CD14-positive monocyte (primary cell): ENCODE measurements around the gene CSNK1G2. TPM values are rescaled to one million over a fixed set of nuclear protein-coding genes. Genes with fewer than 3 reads are reported as not detected.

Experiments
- DNase-seq, 3 donors: peaks; one replicate each; pipeline ENCODE4 v3.0.0-alpha.2; 2011 to 2022
- H2AFZ ChIP-seq: 2 replicates; pipeline ENCODE4 v1.6.0; 2012; ENCODE audit warnings: mild to moderate bottlenecking, low read depth, low read length, inconsistent platforms; ENCODE audit not compliant: insufficient read depth, poor library complexity, severe bottlenecking
- H3K27ac ChIP-seq, 2 donors: 1 replicate in 1 of 2; 2 replicates in 1 of 2; pipeline ENCODE4 v1.5.1; 2012 to 2013; ENCODE audit warnings: low read length in 2 of 2, control low read depth in 1 of 2, inconsistent platforms in 1 of 2, low read depth in 1 of 2, mild to moderate bottlenecking in 1 of 2
- H3K27me3 ChIP-seq, 2 donors: one replicate each; pipeline versions ENCODE4 v1.6.0 to v1.6.1; 2011 to 2013; ENCODE audit warnings: low read length in 2 of 2; ENCODE audit not compliant: control insufficient read depth in 2 of 2, insufficient read depth in 2 of 2
- H3K36me3 ChIP-seq, 2 donors: replicated peaks in 1 of 2; 1 replicate in 1 of 2; 2 replicates in 1 of 2; pipeline versions ENCODE4 v1.5.1 to v1.6.1; 2012 to 2013; ENCODE audit warnings: low read length in 2 of 2, control low read depth in 1 of 2, inconsistent platforms in 1 of 2, mild to moderate bottlenecking in 1 of 2; ENCODE audit not compliant: insufficient read depth in 2 of 2, control insufficient read depth in 1 of 2
- H3K4me1 ChIP-seq, 2 donors: 1 replicate in 1 of 2; 2 replicates in 1 of 2; pipeline versions ENCODE4 v1.5.1 to v1.6.1; 2012 to 2013; ENCODE audit warnings: low read length in 2 of 2, control low read depth in 1 of 2, inconsistent platforms in 1 of 2, mild to moderate bottlenecking in 1 of 2, moderate library complexity in 1 of 2; ENCODE audit not compliant: insufficient read depth in 2 of 2, control insufficient read depth in 1 of 2
- H3K4me2 ChIP-seq: replicated peaks from 2 replicates; pipeline ENCODE3; 2012; ENCODE audit warnings: low read length, moderate library complexity, mild to moderate bottlenecking; ENCODE audit not compliant: poor library complexity, severe bottlenecking; ENCODE audit errors: extremely low read depth
- H3K4me3 ChIP-seq, 3 experiments: fragments of 200-600 bp in 1 of 3; sonication (generic) in 1 of 3; replicated peaks in 1 of 3; 1 replicate in 2 of 3; 2 replicates in 1 of 3; pipeline ENCODE4 v1.5.1; 2011 to 2013; ENCODE audit warnings: low read length in 3 of 3, mild to moderate bottlenecking in 3 of 3, control low read depth in 2 of 3, low read depth in 2 of 3, inconsistent platforms in 1 of 3, moderate library complexity in 1 of 3
- H3K79me2 ChIP-seq: 2 replicates; pipeline ENCODE4 v1.6.0; 2012; ENCODE audit warnings: mild to moderate bottlenecking, control low read depth, inconsistent platforms, low read length, moderate library complexity; ENCODE audit not compliant: insufficient read depth
- H3K9ac ChIP-seq: 2 replicates; pipeline ENCODE4 v1.6.0; 2017; ENCODE audit warnings: low read length, mild to moderate bottlenecking; ENCODE audit not compliant: insufficient read depth, poor library complexity, severe bottlenecking
- H3K9me3 ChIP-seq, 2 donors: replicated peaks in 1 of 2; 1 replicate in 1 of 2; 2 replicates in 1 of 2; pipeline versions ENCODE4 v1.5.1 to v1.6.1; 2012 to 2013; ENCODE audit warnings: low read length in 2 of 2, control low read depth in 1 of 2; ENCODE audit not compliant: control insufficient read depth in 1 of 2, insufficient read depth in 1 of 2
- H4K20me1 ChIP-seq: 2 replicates; pipeline ENCODE4 v1.6.0; 2012; ENCODE audit warnings: mild to moderate bottlenecking, low read length, control low read depth, moderate library complexity; ENCODE audit not compliant: insufficient read depth
- H3K27ac Mint-ChIP-seq, 7 donors: one replicate each; pipeline ENCODE4 v1.8.0; 2020; ENCODE audit warnings: mild to moderate bottlenecking in 7 of 7, mixed read lengths in 7 of 7, moderate library complexity in 6 of 7, inconsistent platforms in 2 of 7
- H3K27me3 Mint-ChIP-seq, 3 donors: one replicate each; pipeline ENCODE4 v1.8.0; 2021 to 2022; ENCODE audit warnings: low read depth in 3 of 3, mild to moderate bottlenecking in 3 of 3, mixed read lengths in 3 of 3, moderate library complexity in 3 of 3, inconsistent platforms in 1 of 3
- H3K36me3 Mint-ChIP-seq, 2 donors: one replicate each; pipeline ENCODE4 v1.8.0; 2020; ENCODE audit warnings: mixed read lengths in 2 of 2, inconsistent platforms in 1 of 2, mild to moderate bottlenecking in 1 of 2
- H3K4me1 Mint-ChIP-seq: one replicate; pipeline ENCODE4 v1.8.0; 2020; ENCODE audit warnings: mild to moderate bottlenecking, mixed read lengths
- H3K4me3 Mint-ChIP-seq, 2 donors: one replicate each; pipeline ENCODE4 v1.8.0; 2020; ENCODE audit warnings: mild to moderate bottlenecking in 2 of 2, mixed read lengths in 2 of 2, moderate library complexity in 1 of 2
- H3K9me3 Mint-ChIP-seq, 7 donors: one replicate each; pipeline ENCODE4 v1.8.0; 2020 to 2022; ENCODE audit warnings: mixed read lengths in 7 of 7, mild to moderate bottlenecking in 6 of 7, moderate library complexity in 6 of 7, inconsistent platforms in 2 of 7
- WGBS: methylation state at CpG from one replicate; pipeline ENCODE4 v1.1.5; 2013; ENCODE audit warnings: missing lambda C conversion rate; ENCODE audit not compliant: insufficient coverage; 5-methylcytosine and 5-hydroxymethylcytosine counted together
- intact Hi-C, 2 donors: fragments of 100-400 bp; cut with micrococcal nuclease; formaldehyde crosslinking; loops; one replicate each; pipeline versions ENCODE4 v1.15.0 to v1.15.1; 2023
- polyA plus RNA-seq, 3 donors: library from polyadenylated mRNA; depleted of rRNA in 1 of 3; unstranded in 2 of 3; stranded (reverse) in 1 of 3; fragments of 300-500 nt in 2 of 3; fragments of >200 nt in 1 of 3; fragmentation: Illumina TruSeq in 2 of 3; gene quantifications; 1 replicate in 2 of 3; 2 replicates in 1 of 3; pipeline ENCODE4 v1.2.3, GENCODE V29; 2012 to 2021
- TF ChIP-seq, protein P1 (sequence below): fragments of 200-600 bp; IDR thresholded peaks from one replicate; pipeline ENCODE4 v1.8.0; 2022; ENCODE audit warnings: antibody characterized with exemption, mild to moderate bottlenecking

The CSNK1G2 gene
- polyA plus RNA-seq, 3 donors: 10.8 to 215 (median 20.3) TPM

DNA sequence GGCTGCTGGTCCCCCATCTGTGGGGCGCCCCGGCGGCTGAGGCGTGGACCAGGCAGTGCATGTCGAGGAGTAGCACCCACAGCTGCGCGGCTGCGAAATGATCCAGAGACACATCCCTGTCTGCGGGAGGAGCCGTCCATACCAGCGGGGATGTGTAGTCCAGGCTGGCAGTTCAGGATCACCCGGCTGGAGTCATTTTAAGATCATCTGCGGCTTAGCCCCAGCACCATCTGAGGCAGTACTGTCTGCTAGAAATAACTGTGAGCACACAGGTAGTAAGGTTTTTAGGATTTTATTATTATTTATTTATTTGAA, 32.7 kb upstream of the CSNK1G2 start:
- H3K27ac Mint-ChIP-seq: peak overlapping the region in 1 of 7 donors; percentile 42
- no peaks in the 10 kb centered on the region for H3K27me3 Mint-ChIP-seq
- H3K27me3 ChIP-seq: no peaks in the 10 kb centered on the region
- intact Hi-C loops: no loop called here
- H3K4me3 ChIP-seq: no peak overlapping the region
- peaks cover 6 to 16% of the 10 kb centered on the region in 2 donors for H3K36me3 ChIP-seq
- peaks cover 58% of the 10 kb centered on the region for H4K20me1 ChIP-seq
- H3K9me3 Mint-ChIP-seq: no peaks in the 10 kb centered on the region
- no peak overlapping the region for H2AFZ ChIP-seq
- peaks cover 71% of the 10 kb centered on the region for H3K79me2 ChIP-seq
- peaks cover 24 to 41% of the 10 kb centered on the region in 2 donors for H3K4me1 ChIP-seq
- TF ChIP-seq, protein P1, sequence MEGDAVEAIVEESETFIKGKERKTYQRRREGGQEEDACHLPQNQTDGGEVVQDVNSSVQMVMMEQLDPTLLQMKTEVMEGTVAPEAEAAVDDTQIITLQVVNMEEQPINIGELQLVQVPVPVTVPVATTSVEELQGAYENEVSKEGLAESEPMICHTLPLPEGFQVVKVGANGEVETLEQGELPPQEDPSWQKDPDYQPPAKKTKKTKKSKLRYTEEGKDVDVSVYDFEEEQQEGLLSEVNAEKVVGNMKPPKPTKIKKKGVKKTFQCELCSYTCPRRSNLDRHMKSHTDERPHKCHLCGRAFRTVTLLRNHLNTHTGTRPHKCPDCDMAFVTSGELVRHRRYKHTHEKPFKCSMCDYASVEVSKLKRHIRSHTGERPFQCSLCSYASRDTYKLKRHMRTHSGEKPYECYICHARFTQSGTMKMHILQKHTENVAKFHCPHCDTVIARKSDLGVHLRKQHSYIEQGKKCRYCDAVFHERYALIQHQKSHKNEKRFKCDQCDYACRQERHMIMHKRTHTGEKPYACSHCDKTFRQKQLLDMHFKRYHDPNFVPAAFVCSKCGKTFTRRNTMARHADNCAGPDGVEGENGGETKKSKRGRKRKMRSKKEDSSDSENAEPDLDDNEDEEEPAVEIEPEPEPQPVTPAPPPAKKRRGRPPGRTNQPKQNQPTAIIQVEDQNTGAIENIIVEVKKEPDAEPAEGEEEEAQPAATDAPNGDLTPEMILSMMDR: no peak
- peaks cover 40% of the 10 kb centered on the region for H3K4me1 Mint-ChIP-seq
- 99% methylated on average over 12 of the region's 13 CpGs for WGBS
- no peak for DNase-seq
- H3K4me2 ChIP-seq: no peak overlapping the region
- H3K9me3 ChIP-seq: no peaks in the 10 kb centered on the region
- no peak overlapping the region for H3K27ac ChIP-seq
- H3K36me3 Mint-ChIP-seq: peaks cover 5 to 22% of the 10 kb centered on the region in 2 donors
- H3K9ac ChIP-seq: no peak overlapping the region
- no peak overlapping the region for H3K4me3 Mint-ChIP-seq

DNA sequence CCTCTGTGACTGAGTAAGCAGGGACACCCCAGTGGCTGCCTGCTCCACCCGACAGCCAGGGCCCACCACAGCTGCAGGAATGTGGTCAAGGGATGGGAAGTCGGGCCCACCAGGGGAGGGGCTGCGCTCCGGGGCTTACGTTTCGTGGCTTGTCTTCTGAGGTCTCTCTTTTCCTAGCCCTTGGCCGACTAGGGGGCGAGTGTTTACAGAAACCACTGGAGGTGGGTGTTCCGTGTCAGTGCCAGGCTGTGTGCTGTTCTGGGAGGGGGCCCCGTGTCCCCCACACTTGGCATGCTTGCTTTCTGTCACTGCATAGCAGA, 31.3 kb upstream of the CSNK1G2 start:
- Histone ChIP-seq H3K9ac (no peak overlapping the region), H4K20me1 (peaks cover 72% of the 10 kb centered on the region), H3K27ac (no peak overlapping the region), H3K4me3 (no peak overlapping the region), H3K4me2 (no peak overlapping the region), H3K27me3 (no peaks in the 10 kb centered on the region), H3K4me1 (peaks cover 10 to 27% of the 10 kb centered on the region in 2 donors), H2AFZ (no peak overlapping the region), H3K9me3 (no peaks in the 10 kb centered on the region), H3K79me2 (peaks cover 84% of the 10 kb centered on the region), H3K36me3 (peaks cover 9 to 25% of the 10 kb centered on the region in 2 donors)
- no peak for DNase-seq
- intact Hi-C loops: no loop called here
- Mint-ChIP-seq H3K36me3 (peaks cover 8 to 29% of the 10 kb centered on the region in 2 donors), H3K27me3 (no peaks in the 10 kb centered on the region), H3K4me3 (peak overlapping the region in 1 of 2 donors; percentile 39), H3K27ac (no peak overlapping the region), H3K9me3 (no peaks in the 10 kb centered on the region), H3K4me1 (peaks cover 27% of the 10 kb centered on the region)
- 0% methylated on average over 3 of the region's 10 CpGs for WGBS
- TF ChIP-seq, protein P1: no peak
